Stimulated activated CD8-positive, alpha-beta memory T cell treated with anti-CD3 and anti-CD28 coated beads, Interleukin-7, amount 100 ng/mL, for 4 hours (primary cell): ENCODE data around the gene RMND5A.

ENCODE experiments used
- DNase-seq, 2 donors: peaks; one replicate each; pipeline ENCODE4 v3.0.0-alpha.2; 2020; ENCODE audit warnings: low read depth in 2 of 2

The RMND5A gene

GRCh38 chr2:86765310-86765695 is 45.2 kb downstream of the RMND5A start:
- no peak for DNase-seq

GRCh38 chr2:86768189-86768949 is 48.3 kb downstream of the RMND5A start:
- DNase-seq = no peak

- DNase-seq = no peak
Observed at GRCh38 chr2:86769838-86770237, 49.7 kb downstream of the RMND5A start.

GRCh38 chr2:86770816-86771301 is 50.8 kb downstream of the RMND5A start:
- DNase-seq = no peak

GRCh38 chr2:86772611-86773010 is 52.5 kb downstream of the RMND5A start:
- no peak for DNase-seq

- no peak for DNase-seq
Observed at GRCh38 chr2:86774862-86775261, 54.8 kb downstream of the RMND5A start.

GRCh38 chr2:86775338-86775737 is 55.2 kb downstream of the RMND5A start:
- no peak for DNase-seq

GRCh38 chr2:86776532-86776931 is 56.4 kb downstream of the RMND5A start:
- DNase-seq = no peak

GRCh38 chr2:86778957-86779356 is 58.9 kb downstream of the RMND5A start:
- DNase-seq = no peak

- DNase-seq = no peak
Observed at GRCh38 chr2:86779971-86780370, 59.9 kb downstream of the RMND5A start.

GRCh38 chr2:86781363-86781762 is 61.3 kb downstream of the RMND5A start:
- no peak for DNase-seq

- DNase-seq = no peak
Observed at GRCh38 chr2:86782748-86783147, 62.7 kb downstream of the RMND5A start.

- DNase-seq = no peak
Observed at GRCh38 chr2:86783615-86784339, 63.7 kb downstream of the RMND5A start.

GRCh38 chr2:86785456-86785855 is 65.4 kb downstream of the RMND5A start:
- peak; percentile 75 to 80 for DNase-seq

GRCh38 chr2:86786001-86786536 is 66.0 kb downstream of the RMND5A start:
- no peak for DNase-seq

- no peak for DNase-seq
Observed at GRCh38 chr2:86787736-86788135, 67.6 kb downstream of the RMND5A start.

- no peak for DNase-seq
Observed at GRCh38 chr2:86788165-86788564, 68.1 kb downstream of the RMND5A start.

GRCh38 chr2:86788881-86789686 is 69.0 kb downstream of the RMND5A start:
- no peak for DNase-seq

GRCh38 chr2:86789687-86790133 is 69.6 kb downstream of the RMND5A start:
- no peak for DNase-seq

- DNase-seq = no peak
Observed at GRCh38 chr2:86790134-86790675, 70.1 kb downstream of the RMND5A start.
